SK-N-SH (cell line): ENCODE data around the gene CUX1. TPM values are rescaled to one million over a fixed set of nuclear protein-coding genes. Genes with fewer than 3 reads are reported as not detected.

ENCODE experiments used
- CTCF ChIA-PET: fragments of 300-600, 350-600 bp; formaldehyde crosslinking; extraction: SDS; loops from one replicate; lab custom pipeline; 2021; lab: Yijun Ruan, JAX
- POLR2A ChIA-PET: fragments of 350-600 bp; sonication (Branson Sonifier 250); formaldehyde crosslinking; extraction: SDS; loops from one replicate; lab custom pipeline; 2020; ENCODE audit warnings: antibody characterized with exemption, inconsistent platforms; lab: Yijun Ruan, JAX
- DNase-seq: peaks from one replicate; pipeline ENCODE4 v3.0.0; 2012
- H2AFZ ChIP-seq: fragments of 200-600 bp; sonication (generic); 2 replicates; pipeline ENCODE4 v1.8.1; 2016; ENCODE audit warnings: antibody characterized with exemption, mild to moderate bottlenecking, low read depth
- H3F3A ChIP-seq: fragments of 200-600 bp; sonication (generic); replicated peaks from 2 replicates; pipeline ENCODE3; 2016; ENCODE audit warnings: antibody characterized with exemption, mild to moderate bottlenecking; ENCODE audit not compliant: insufficient read depth
- H3K27ac ChIP-seq, 2 experiments: fragments of 200-500 bp in 1 of 2; fragments of 200-600 bp in 1 of 2; sonication (Bioruptor generic) in 1 of 2; sonication (generic), shearing (Covaris generic) in 1 of 2; 2 replicates each; pipeline versions ENCODE4 v1.5.1 to v1.6.1; 2014 to 2016; ENCODE audit warnings: low read depth in 2 of 2, inconsistent platforms in 1 of 2, low read length in 1 of 2, mild to moderate bottlenecking in 1 of 2, mixed read lengths in 1 of 2
- H3K27me3 ChIP-seq: fragments of 200-600 bp; sonication (generic), shearing (Covaris generic); 2 replicates; pipeline ENCODE4 v1.6.1; 2016; ENCODE audit warnings: mixed run types; ENCODE audit not compliant: insufficient read depth
- H3K36me3 ChIP-seq, 2 experiments: fragments of 200-500 bp in 1 of 2; fragments of 200-600 bp in 1 of 2; sonication (Bioruptor generic) in 1 of 2; sonication (generic) in 1 of 2; replicated peaks in 1 of 2; 2 replicates each; pipeline versions ENCODE3 to v1.5.1; 2014 to 2016; ENCODE audit warnings: low read length in 1 of 2, mild to moderate bottlenecking in 1 of 2; ENCODE audit not compliant: insufficient read depth in 2 of 2, control insufficient read depth in 1 of 2
- H3K4me1 ChIP-seq, 2 experiments: fragments of 200-500 bp in 1 of 2; fragments of 200-600 bp in 1 of 2; sonication (Bioruptor generic) in 1 of 2; sonication (generic), shearing (Covaris generic) in 1 of 2; 2 replicates each; pipeline versions ENCODE4 v1.5.1 to v1.6.1; 2014 to 2016; ENCODE audit warnings: low read depth in 1 of 2, low read length in 1 of 2, mixed run types in 1 of 2; ENCODE audit not compliant: insufficient read depth in 2 of 2, control insufficient read depth in 1 of 2
- H3K4me2 ChIP-seq: fragments of 200-600 bp; sonication (generic), shearing (Covaris generic); 2 replicates; pipeline ENCODE4 v1.6.1; 2017; ENCODE audit warnings: mixed run types
- H3K4me3 ChIP-seq, 2 experiments: fragments of 200-500 bp in 1 of 2; fragments of 200-600 bp in 1 of 2; sonication (Bioruptor generic) in 1 of 2; sonication (generic), shearing (Covaris generic) in 1 of 2; 2 replicates each; pipeline versions ENCODE4 v1.5.1 to v1.8.1; 2014 to 2016; ENCODE audit warnings: low read depth in 2 of 2, inconsistent platforms in 1 of 2, low read length in 1 of 2, mild to moderate bottlenecking in 1 of 2, mixed read lengths in 1 of 2, moderate library complexity in 1 of 2
- H3K79me2 ChIP-seq: fragments of 200-600 bp; sonication (generic); 2 replicates; pipeline ENCODE4 v1.8.1; 2017; ENCODE audit warnings: mild to moderate bottlenecking; ENCODE audit not compliant: insufficient read depth
- H3K9ac ChIP-seq: fragments of 200-600 bp; sonication (generic); 2 replicates; pipeline ENCODE4 v1.6.1; 2017; ENCODE audit warnings: mixed run types
- H3K9me2 ChIP-seq: fragments of 200-600 bp; sonication (generic); 2 replicates; pipeline ENCODE4 v1.6.1; 2017; ENCODE audit warnings: mixed run types
- H3K9me3 ChIP-seq: fragments of 200-600 bp; sonication (generic); 2 replicates; pipeline ENCODE4 v1.6.1; 2017; ENCODE audit warnings: mixed run types, mild to moderate bottlenecking, moderate library complexity
- H4K20me1 ChIP-seq: fragments of 200-600 bp; sonication (generic); 2 replicates; pipeline ENCODE4 v1.6.1; 2017; ENCODE audit warnings: mild to moderate bottlenecking, mixed run types; ENCODE audit not compliant: insufficient read depth
- ELF1 ChIP-seq: IDR thresholded peaks from 2 replicates; pipeline ENCODE4 v1.4.0; 2012
- EP300 ChIP-seq, 2 experiments: IDR thresholded peaks; 2 replicates each; pipeline versions ENCODE4 v1.4.0 to v1.6.1; 2012; ENCODE audit warnings: borderline replicate concordance in 1 of 2, low read depth in 1 of 2, low read length in 1 of 2
- GABPA ChIP-seq: IDR thresholded peaks from 2 replicates; pipeline ENCODE4 v1.4.0; 2012; ENCODE audit warnings: low read depth, mild to moderate bottlenecking
- GATA2 ChIP-seq: sonication (generic); formaldehyde crosslinking; IDR thresholded peaks from 2 replicates; pipeline ENCODE4 v1.5.0; 2020; ENCODE audit warnings: mild to moderate bottlenecking, missing genetic modification reagents
- JUND ChIP-seq: IDR thresholded peaks from 2 replicates; pipeline ENCODE4 v1.4.0; 2012
- MEF2A ChIP-seq: IDR thresholded peaks from 2 replicates; pipeline ENCODE4 v1.4.0; 2012; ENCODE audit warnings: low read depth, borderline replicate concordance
- NFIC ChIP-seq: IDR thresholded peaks from 2 replicates; pipeline ENCODE4 v1.4.0; 2012; ENCODE audit warnings: borderline replicate concordance
- NRF1 ChIP-seq: IDR thresholded peaks from 2 replicates; pipeline ENCODE4 v1.6.1; 2012; ENCODE audit warnings: low read depth, mild to moderate bottlenecking, low read length
- RAD21 ChIP-seq: IDR thresholded peaks from 2 replicates; pipeline ENCODE4 v1.6.1; 2012; ENCODE audit warnings: mild to moderate bottlenecking, low read length
- RFX5 ChIP-seq: IDR thresholded peaks from 2 replicates; pipeline ENCODE4 v1.6.1; 2012; ENCODE audit warnings: mild to moderate bottlenecking, improper control_type of control experiment, low read length
- SIN3A ChIP-seq: IDR thresholded peaks from 2 replicates; pipeline ENCODE4 v1.6.1; 2012; ENCODE audit warnings: low read depth, mild to moderate bottlenecking, low read length, moderate library complexity, borderline replicate concordance
- SMC3 ChIP-seq: IDR thresholded peaks from 2 replicates; pipeline ENCODE4 v1.6.1; 2012; ENCODE audit warnings: low read depth, low read length, improper control_type of control experiment
- TAF1 ChIP-seq: IDR thresholded peaks from 2 replicates; pipeline ENCODE4 v1.6.1; 2012; ENCODE audit warnings: low read depth, mild to moderate bottlenecking, low read length, moderate library complexity, borderline replicate concordance
- TEAD4 ChIP-seq: IDR thresholded peaks from 2 replicates; pipeline ENCODE4 v1.4.0; 2012; ENCODE audit warnings: mild to moderate bottlenecking, borderline replicate concordance; ENCODE audit not compliant: insufficient read depth
- YY1 ChIP-seq: IDR thresholded peaks from 2 replicates; pipeline ENCODE4 v1.4.0; 2012; ENCODE audit warnings: low read depth, mild to moderate bottlenecking
- WGBS: methylation state at CpG from one replicate; pipeline ENCODE4 v1.1.6; 2017; ENCODE audit warnings: low lambda C conversion rate; 5-methylcytosine and 5-hydroxymethylcytosine counted together
- polyA plus RNA-seq, 3 experiments: library from polyadenylated mRNA; depleted of rRNA; stranded (reverse); fragments of >200 nt; gene quantifications; 2 replicates each; pipeline ENCODE4 v1.2.3, GENCODE V29; 2012
- TF ChIP-seq, protein P1 (sequence below): IDR thresholded peaks from 2 replicates; pipeline ENCODE4; 2012
- TF ChIP-seq, protein P2 (sequence below): fragments of 150-350 bp; IDR thresholded peaks from 2 replicates; pipeline ENCODE4 v1.6.1; 2016; ENCODE audit warnings: mild to moderate bottlenecking, low read depth, low read length
- TF ChIP-seq, protein P3 (sequence below): IDR thresholded peaks from 2 replicates; pipeline ENCODE4 v1.4.0; 2012; ENCODE audit warnings: low read depth

The CUX1 gene
- polyA plus RNA-seq, 1 of the 3 experiments (the other 2 are of a cell fraction): 68.6 TPM

DNA sequence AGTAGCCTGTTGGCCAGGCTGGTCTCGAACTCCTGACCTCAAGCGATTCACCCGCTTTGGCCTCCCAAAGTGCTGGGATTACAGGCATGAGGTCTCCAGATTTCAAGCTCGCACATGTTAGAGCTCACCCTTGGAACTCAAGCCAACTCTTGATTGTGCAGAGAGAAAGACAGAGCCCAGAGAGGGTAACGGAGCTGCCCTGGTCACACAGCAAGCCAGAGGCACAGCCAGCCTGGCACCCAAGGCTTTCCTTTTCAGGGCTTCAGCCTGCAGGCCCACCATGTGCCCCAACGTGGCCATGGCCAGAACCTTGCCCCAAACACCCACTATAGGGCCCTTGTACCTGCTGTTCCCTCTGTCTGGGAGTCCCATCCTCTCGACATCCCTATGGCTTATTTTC is 49.1 kb upstream of the CUX1 start:
- TF ChIP-seq JUND (no peak), SMC3 (no peak), NRF1 (no peak), MEF2A (no peak), RFX5 (no peak), EP300 (IDR thresholded peaks at IDR 0.05; ENCODE audit: borderline replicate concordance in 1 of 2, low read depth in 1 of 2, low read length in 1 of 2) (no peak), GATA2 (no peak), GABPA (no peak), YY1 (no peak), RAD21 (no peak), SIN3A (no peak), TAF1 (no peak)
- TF ChIP-seq, protein P1, sequence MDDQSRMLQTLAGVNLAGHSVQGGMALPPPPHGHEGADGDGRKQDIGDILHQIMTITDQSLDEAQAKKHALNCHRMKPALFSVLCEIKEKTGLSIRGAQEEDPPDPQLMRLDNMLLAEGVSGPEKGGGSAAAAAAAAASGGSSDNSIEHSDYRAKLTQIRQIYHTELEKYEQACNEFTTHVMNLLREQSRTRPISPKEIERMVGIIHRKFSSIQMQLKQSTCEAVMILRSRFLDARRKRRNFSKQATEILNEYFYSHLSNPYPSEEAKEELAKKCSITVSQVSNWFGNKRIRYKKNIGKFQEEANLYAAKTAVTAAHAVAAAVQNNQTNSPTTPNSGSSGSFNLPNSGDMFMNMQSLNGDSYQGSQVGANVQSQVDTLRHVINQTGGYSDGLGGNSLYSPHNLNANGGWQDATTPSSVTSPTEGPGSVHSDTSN: no peak
- TF ChIP-seq, protein P2, sequence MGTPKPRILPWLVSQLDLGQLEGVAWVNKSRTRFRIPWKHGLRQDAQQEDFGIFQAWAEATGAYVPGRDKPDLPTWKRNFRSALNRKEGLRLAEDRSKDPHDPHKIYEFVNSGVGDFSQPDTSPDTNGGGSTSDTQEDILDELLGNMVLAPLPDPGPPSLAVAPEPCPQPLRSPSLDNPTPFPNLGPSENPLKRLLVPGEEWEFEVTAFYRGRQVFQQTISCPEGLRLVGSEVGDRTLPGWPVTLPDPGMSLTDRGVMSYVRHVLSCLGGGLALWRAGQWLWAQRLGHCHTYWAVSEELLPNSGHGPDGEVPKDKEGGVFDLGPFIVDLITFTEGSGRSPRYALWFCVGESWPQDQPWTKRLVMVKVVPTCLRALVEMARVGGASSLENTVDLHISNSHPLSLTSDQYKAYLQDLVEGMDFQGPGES: no peak
- 77% methylated on average over 7 of the region's 7 CpGs for WGBS
- Histone ChIP-seq H3K79me2 (no peaks in the 10 kb centered on the region), H3K27me3 (peaks cover 7% of the 10 kb centered on the region; the same call in 1 of the 2 replicates), H4K20me1 (no peaks in the 10 kb centered on the region), H3K36me3 (no peaks in the 10 kb centered on the region), H3K4me3 (no peak overlapping the region), H3K4me2 (no peak overlapping the region), H3K9me2 (no peaks in the 10 kb centered on the region), H2AFZ (no peak overlapping the region), H3K9ac (no peak overlapping the region), H3K9me3 (no peaks in the 10 kb centered on the region), H3K27ac (no peak overlapping the region), H3F3A (no peaks in the 10 kb centered on the region), H3K4me1 (peaks cover 0 to 2% of the 10 kb centered on the region in 2 experiments; a peak in 1 of 4 replicates)
- POLR2A ChIA-PET: no interaction called here
- CTCF ChIA-PET: interaction anchor here (1.0 to 2.0 kb wide), 6 partner anchors 9 to 469 kb away, joined by 3 to 9 read pairs (median 4); no protein-coding TSS in a partner anchor
- DNase-seq: no peak

DNA sequence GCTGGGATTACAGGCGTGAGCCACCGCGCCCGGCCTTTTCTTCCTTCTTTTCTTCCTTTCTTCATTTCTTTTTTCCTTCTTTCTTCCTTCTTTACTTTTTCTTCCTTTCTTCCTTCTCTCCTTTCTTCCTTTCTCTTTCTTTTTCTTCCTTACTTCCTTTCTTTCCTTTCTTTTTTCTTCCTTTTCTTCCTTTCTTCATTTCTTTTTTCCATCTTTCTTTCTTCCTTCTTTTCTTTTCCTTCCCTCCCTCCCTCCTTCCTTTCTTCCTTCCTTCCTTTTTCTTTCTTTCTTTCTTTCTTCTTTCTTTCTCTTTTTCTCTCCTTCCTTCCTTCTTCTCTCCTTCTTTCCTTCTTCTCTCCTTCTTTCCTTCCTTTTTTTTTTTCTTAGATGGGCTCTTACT is 47.0 kb upstream of the CUX1 start:
- Histone ChIP-seq H3K9me3 (no peaks in the 10 kb centered on the region), H3K27me3 (peaks cover 7% of the 10 kb centered on the region; the same call in 1 of the 2 replicates), H3K36me3 (no peaks in the 10 kb centered on the region), H3K9me2 (no peaks in the 10 kb centered on the region), H3K4me2 (no peak overlapping the region), H3K4me3 (no peak overlapping the region), H3K27ac (no peak overlapping the region), H4K20me1 (no peaks in the 10 kb centered on the region), H2AFZ (no peak overlapping the region), H3K9ac (no peak overlapping the region), H3K4me1 (no peaks in the 10 kb centered on the region), H3K79me2 (no peaks in the 10 kb centered on the region), H3F3A (no peaks in the 10 kb centered on the region)
- TF ChIP-seq TEAD4 (no peak), RFX5 (no peak), EP300 (IDR thresholded peaks at IDR 0.05; ENCODE audit: borderline replicate concordance in 1 of 2, low read depth in 1 of 2, low read length in 1 of 2) (no peak), ELF1 (no peak), NFIC (no peak)
- TF ChIP-seq, protein P3, sequence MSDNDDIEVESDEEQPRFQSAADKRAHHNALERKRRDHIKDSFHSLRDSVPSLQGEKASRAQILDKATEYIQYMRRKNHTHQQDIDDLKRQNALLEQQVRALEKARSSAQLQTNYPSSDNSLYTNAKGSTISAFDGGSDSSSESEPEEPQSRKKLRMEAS: no peak
- TF ChIP-seq, protein P1: no peak
- CTCF ChIA-PET: no interaction called here
- POLR2A ChIA-PET: no interaction called here
- DNase-seq: no peak
- WGBS: 98% methylated on average over 4 of the region's 4 CpGs
